Loucy (cell line): Measurements from ENCODE around the gene ACSF2.
"Not testable (repeated sequence)": the region's sequence is repeated elsewhere in the genome, so short reads cannot be mapped to it uniquely, and the experiment has no call there.

ENCODE experiments used
- H2AFZ ChIP-seq: fragments of 200-600 bp; sonication (generic); 2 replicates; pipeline ENCODE4 v1.6.0; 2016; ENCODE audit warnings: antibody characterized with exemption, mild to moderate bottlenecking, low read length, moderate library complexity
- H3F3A ChIP-seq: fragments of 200-600 bp; 2 replicates; pipeline ENCODE4 v1.6.0; 2016; ENCODE audit warnings: antibody characterized with exemption, low read depth, mild to moderate bottlenecking
- H3K27me3 ChIP-seq: fragments of 200-600 bp; sonication (generic); 2 replicates; pipeline ENCODE4 v1.6.1; 2014; ENCODE audit warnings: low read length, mild to moderate bottlenecking; ENCODE audit not compliant: insufficient read depth, poor library complexity, severe bottlenecking
- H3K36me3 ChIP-seq: fragments of 200-600 bp; sonication (generic); 2 replicates; pipeline ENCODE4 v1.6.1; 2016; ENCODE audit warnings: low read length; ENCODE audit not compliant: insufficient read depth
- H3K4me1 ChIP-seq: fragments of 200-600 bp; sonication (generic); 2 replicates; pipeline ENCODE4 v1.5.1; 2014; ENCODE audit warnings: low read length, mild to moderate bottlenecking; ENCODE audit not compliant: insufficient read depth, poor library complexity, severe bottlenecking
- H3K4me2 ChIP-seq: fragments of 200-600 bp; sonication (generic); 2 replicates; pipeline ENCODE4 v1.6.0; 2014; ENCODE audit warnings: antibody characterized with exemption, low read length, low read depth, mild to moderate bottlenecking; ENCODE audit not compliant: poor library complexity, severe bottlenecking
- H3K4me3 ChIP-seq: fragments of 200-600 bp; sonication (generic); 2 replicates; pipeline ENCODE4 v1.5.1; 2014; ENCODE audit warnings: low read length, mild to moderate bottlenecking, mixed read lengths; ENCODE audit not compliant: poor library complexity, severe bottlenecking
- H3K79me2 ChIP-seq: fragments of 200-600 bp; sonication (generic); 2 replicates; pipeline ENCODE4 v1.6.1; 2014; ENCODE audit warnings: low read length; ENCODE audit not compliant: insufficient read depth
- H3K9ac ChIP-seq: fragments of 200-600 bp; sonication (generic); 2 replicates; pipeline ENCODE4 v1.6.0; 2014; ENCODE audit warnings: mild to moderate bottlenecking, low read depth, low read length, moderate library complexity; ENCODE audit not compliant: poor library complexity, severe bottlenecking
- H3K9me2 ChIP-seq: fragments of 200-600 bp; sonication (generic); replicated peaks from 2 replicates; pipeline ENCODE4 v1.6.1; 2016; ENCODE audit warnings: low read depth, low read length, mixed read lengths
- H3K9me3 ChIP-seq: fragments of 200-600 bp; sonication (generic); 2 replicates; pipeline ENCODE4 v1.6.1; 2014; ENCODE audit warnings: mild to moderate bottlenecking, antibody characterized with exemption, low read length, low read depth; ENCODE audit not compliant: insufficient read depth
- H4K20me1 ChIP-seq: fragments of 200-600 bp; sonication (generic); 2 replicates; pipeline ENCODE4 v1.6.0; 2014; ENCODE audit warnings: antibody characterized with exemption, low read length, mild to moderate bottlenecking; ENCODE audit not compliant: insufficient read depth, poor library complexity, severe bottlenecking
- EZH2phosphoT487 ChIP-seq: fragments of 200-600 bp; IDR thresholded peaks from 2 replicates; pipeline ENCODE4 v1.6.1; 2018; ENCODE audit warnings: antibody characterized with exemption, mild to moderate bottlenecking, moderate library complexity, borderline replicate concordance
- TF ChIP-seq, protein P1 (sequence below): fragments of 200-600 bp; sonication (generic); conservative IDR thresholded peaks from 2 replicates; pipeline ENCODE4 v1.5.1; 2014; ENCODE audit warnings: mild to moderate bottlenecking, antibody characterized with exemption, low read length

The ACSF2 gene

DNA sequence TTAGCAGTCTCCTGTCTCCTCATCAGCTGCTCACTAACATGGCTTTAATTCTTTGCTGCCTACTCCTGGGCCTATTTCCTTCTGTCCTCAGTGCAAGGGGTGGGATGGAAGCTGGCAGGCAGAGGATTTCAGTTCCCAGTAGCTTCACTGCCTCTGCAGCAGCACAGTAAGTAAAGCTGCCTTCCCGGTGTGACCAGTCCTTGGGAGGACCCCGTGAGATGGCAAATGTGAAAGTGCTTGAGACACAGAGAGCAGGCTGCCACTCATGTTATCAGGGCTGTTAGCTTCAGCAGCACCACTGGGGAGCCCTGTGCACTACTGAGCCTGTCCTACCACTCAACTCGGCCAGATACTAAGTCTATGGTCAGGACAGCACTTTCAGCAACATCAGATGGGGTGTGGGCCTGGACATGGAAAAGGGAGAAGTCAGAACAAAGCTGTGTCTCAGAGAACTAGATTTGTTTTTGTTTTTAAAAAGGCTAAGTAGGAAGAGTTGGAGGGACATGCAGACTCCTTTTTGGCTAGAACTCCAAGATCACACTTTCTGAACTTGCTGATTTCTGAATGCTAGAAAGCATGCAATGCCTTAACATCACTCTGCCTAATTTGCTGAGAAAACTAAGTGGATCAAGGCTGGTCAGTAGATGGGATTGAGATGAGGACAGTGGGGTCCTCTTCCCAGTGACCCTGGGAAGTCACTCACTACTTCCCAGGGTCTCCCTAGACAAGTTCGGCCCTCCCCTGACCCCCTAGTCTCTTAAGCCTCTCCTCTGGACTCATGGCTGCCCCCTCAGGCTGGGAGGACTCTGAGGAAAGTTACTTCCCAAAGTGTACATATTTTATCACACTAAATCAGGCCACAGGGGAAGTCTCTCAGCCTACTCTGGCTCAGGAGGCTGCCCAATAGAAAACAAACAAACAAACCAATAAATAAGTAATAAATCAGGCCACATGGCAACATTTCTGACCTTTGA is 1.1 kb downstream of the ACSF2 start:
- H3K9me3 ChIP-seq: no peaks in the 10 kb centered on the region

DNA sequence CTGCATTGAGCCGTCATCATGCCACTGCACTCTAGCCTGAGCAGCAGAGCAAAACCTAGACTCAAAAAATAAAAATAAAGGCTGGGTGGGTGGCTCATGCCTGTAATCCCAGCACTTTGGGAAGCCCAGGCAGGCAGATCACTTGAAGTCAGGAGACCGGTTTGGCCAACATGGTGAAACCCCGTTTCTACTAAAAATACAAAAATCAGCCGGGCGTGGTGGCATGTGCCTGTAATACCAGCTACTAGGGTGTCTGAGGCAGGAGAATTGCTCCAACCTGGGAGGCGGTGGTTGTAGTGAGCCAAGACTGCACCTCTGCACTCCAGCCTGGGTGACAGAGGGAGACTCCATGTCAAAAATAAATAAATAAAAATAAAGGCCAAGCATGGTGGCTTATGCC is 2.1 kb downstream of the ACSF2 start:
- Histone ChIP-seq H3K9ac (peak overlapping the region; percentile 84), H3K79me2 (peaks cover 44% of the 10 kb centered on the region), H3K4me1 (peaks cover 38% of the 10 kb centered on the region), H3K4me3 (peak overlapping the region; percentile 82), H3K4me2 (peak overlapping the region; percentile 94)
- not testable (repeated sequence) for H4K20me1 ChIP-seq, H3K27me3 ChIP-seq, H3K36me3 ChIP-seq, H2AFZ ChIP-seq, H3K9me2 ChIP-seq, H3F3A ChIP-seq, H3K9me3 ChIP-seq

More for the DNA sequence above, 1.1 kb downstream of the ACSF2 start:
- H3K79me2 ChIP-seq: peaks cover 44% of the 10 kb centered on the region
- no peaks in the 10 kb centered on the region for H4K20me1 ChIP-seq
- peak overlapping the region; percentile 94 for H3K4me2 ChIP-seq
- H3F3A ChIP-seq: peaks cover 4% of the 10 kb centered on the region; the same call in 1 of the 2 replicates
- H3K4me3 ChIP-seq: peak overlapping the region; percentile 82
- H3K9me2 ChIP-seq: no peaks in the 10 kb centered on the region
- H3K27me3 ChIP-seq: no peaks in the 10 kb centered on the region
- H3K4me1 ChIP-seq: peaks cover 43% of the 10 kb centered on the region
- no peaks in the 10 kb centered on the region for H3K36me3 ChIP-seq
- TF ChIP-seq, protein P1, sequence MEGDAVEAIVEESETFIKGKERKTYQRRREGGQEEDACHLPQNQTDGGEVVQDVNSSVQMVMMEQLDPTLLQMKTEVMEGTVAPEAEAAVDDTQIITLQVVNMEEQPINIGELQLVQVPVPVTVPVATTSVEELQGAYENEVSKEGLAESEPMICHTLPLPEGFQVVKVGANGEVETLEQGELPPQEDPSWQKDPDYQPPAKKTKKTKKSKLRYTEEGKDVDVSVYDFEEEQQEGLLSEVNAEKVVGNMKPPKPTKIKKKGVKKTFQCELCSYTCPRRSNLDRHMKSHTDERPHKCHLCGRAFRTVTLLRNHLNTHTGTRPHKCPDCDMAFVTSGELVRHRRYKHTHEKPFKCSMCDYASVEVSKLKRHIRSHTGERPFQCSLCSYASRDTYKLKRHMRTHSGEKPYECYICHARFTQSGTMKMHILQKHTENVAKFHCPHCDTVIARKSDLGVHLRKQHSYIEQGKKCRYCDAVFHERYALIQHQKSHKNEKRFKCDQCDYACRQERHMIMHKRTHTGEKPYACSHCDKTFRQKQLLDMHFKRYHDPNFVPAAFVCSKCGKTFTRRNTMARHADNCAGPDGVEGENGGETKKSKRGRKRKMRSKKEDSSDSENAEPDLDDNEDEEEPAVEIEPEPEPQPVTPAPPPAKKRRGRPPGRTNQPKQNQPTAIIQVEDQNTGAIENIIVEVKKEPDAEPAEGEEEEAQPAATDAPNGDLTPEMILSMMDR: peak; percentile 81
- TF ChIP-seq EZH2phosphoT487: no peak
- peak overlapping the region; percentile 54 for H2AFZ ChIP-seq
- H3K9ac ChIP-seq: peak overlapping the region; percentile 84

DNA sequence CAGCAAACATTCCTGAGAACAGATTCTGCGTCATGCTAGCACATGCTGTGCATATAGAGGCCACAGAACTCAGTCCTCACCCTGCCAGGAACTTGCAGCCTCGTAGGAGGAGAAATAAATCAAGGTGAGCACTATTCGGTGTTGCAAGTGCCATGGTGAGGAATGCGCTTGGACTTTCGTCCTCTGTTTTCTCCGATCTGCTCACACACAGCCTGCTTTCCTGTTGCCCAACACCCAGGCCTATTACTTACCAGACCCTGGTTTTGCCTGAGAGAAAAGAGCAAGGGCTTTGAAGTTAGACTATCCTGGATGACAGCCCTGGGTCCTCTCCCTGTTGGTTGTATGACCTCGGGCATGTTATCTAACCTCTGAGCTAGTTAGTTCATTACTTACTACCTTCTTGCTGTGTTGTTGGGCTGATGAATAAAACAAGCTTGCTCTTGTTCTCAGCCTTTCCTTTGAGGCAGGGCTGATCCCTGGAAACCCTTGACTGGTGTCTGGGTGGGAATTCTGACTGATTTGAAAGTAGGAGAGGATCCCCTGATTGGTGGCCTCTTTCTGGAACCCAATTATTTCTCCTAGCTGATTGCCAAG is 2.9 kb downstream of the ACSF2 start:
- H3K9me2 ChIP-seq: no peaks in the 10 kb centered on the region
- no peak overlapping the region for H3K9ac ChIP-seq
- no peaks in the 10 kb centered on the region for H4K20me1 ChIP-seq
- H3K27me3 ChIP-seq: no peaks in the 10 kb centered on the region
- H3K79me2 ChIP-seq: peaks cover 44% of the 10 kb centered on the region
- H3K4me1 ChIP-seq: peaks cover 32% of the 10 kb centered on the region
- H3K4me3 ChIP-seq: no peak overlapping the region
- H3F3A ChIP-seq: peaks cover 4% of the 10 kb centered on the region; the same call in 1 of the 2 replicates
- no peaks in the 10 kb centered on the region for H3K9me3 ChIP-seq
- TF ChIP-seq EZH2phosphoT487: no peak
- TF ChIP-seq, protein P1: no peak
- no peak overlapping the region for H3K4me2 ChIP-seq
- no peaks in the 10 kb centered on the region for H3K36me3 ChIP-seq
- H2AFZ ChIP-seq: no peak overlapping the region
